T-helper 1 cell treated with Interleukin-12 subunit alpha and Interleukin-12 subunit beta and Interleukin-4 antibody, amounts not matched to agents 30 μg/mL and 1 μg/mL, for 36 hours (primary cell): Measurements from ENCODE around the gene NTNG1.
"Not testable (repeated sequence)": the region's sequence is repeated elsewhere in the genome, so short reads cannot be mapped to it uniquely, and the experiment has no call there.

ENCODE experiments used
- H3K27ac Mint-ChIP-seq: one replicate; pipeline ENCODE4 v1.8.0; 2021; ENCODE audit warnings: mild to moderate bottlenecking, mixed read lengths
- H3K27me3 Mint-ChIP-seq: one replicate; pipeline ENCODE4 v1.8.0; 2021; ENCODE audit warnings: low read depth, mixed read lengths
- H3K36me3 Mint-ChIP-seq: one replicate; pipeline ENCODE4 v1.8.0; 2021; ENCODE audit warnings: low read depth, mixed read lengths
- H3K4me1 Mint-ChIP-seq: one replicate; pipeline ENCODE4 v1.8.0; 2021; ENCODE audit warnings: low read depth, mixed read lengths
- H3K4me3 Mint-ChIP-seq: one replicate; pipeline ENCODE4 v1.8.0; 2021; ENCODE audit warnings: mild to moderate bottlenecking, moderate library complexity, mixed read lengths
- H3K9me3 Mint-ChIP-seq: one replicate; pipeline ENCODE4 v1.8.0; 2021; ENCODE audit warnings: mixed read lengths

NTNG1 gene

GRCh38 chr1:107162745-107163144 lies 21.9 kb downstream of the NTNG1 start:
- H3K4me3 Mint-ChIP-seq: no peak overlapping the region
- H3K27ac Mint-ChIP-seq: no peak overlapping the region
- no peaks in the 10 kb centered on the region for H3K36me3 Mint-ChIP-seq
- H3K27me3 Mint-ChIP-seq: no peaks in the 10 kb centered on the region
- no peaks in the 10 kb centered on the region for H3K4me1 Mint-ChIP-seq
- H3K9me3 Mint-ChIP-seq: no peaks in the 10 kb centered on the region

- not testable (repeated sequence) for H3K4me1 Mint-ChIP-seq, H3K27me3 Mint-ChIP-seq, H3K27ac Mint-ChIP-seq, H3K9me3 Mint-ChIP-seq, H3K4me3 Mint-ChIP-seq, H3K36me3 Mint-ChIP-seq
Observed at GRCh38 chr1:107164901-107165300, 24.1 kb downstream of the NTNG1 start.

- H3K36me3 Mint-ChIP-seq: no peaks in the 10 kb centered on the region
- no peak overlapping the region for H3K27ac Mint-ChIP-seq
Observed at GRCh38 chr1:107169615-107170014, 28.8 kb downstream of the NTNG1 start.

GRCh38 chr1:107171333-107171732 lies 30.5 kb downstream of the NTNG1 start:
- Mint-ChIP-seq H3K36me3 (no peaks in the 10 kb centered on the region), H3K4me3 (no peak overlapping the region), H3K27ac (no peak overlapping the region), H3K4me1 (no peaks in the 10 kb centered on the region), H3K9me3 (no peaks in the 10 kb centered on the region), H3K27me3 (no peaks in the 10 kb centered on the region)

More at GRCh38 chr1:107169615-107170014, 28.8 kb downstream of the NTNG1 start:
- Mint-ChIP-seq H3K27me3 (no peaks in the 10 kb centered on the region), H3K4me1 (no peaks in the 10 kb centered on the region), H3K9me3 (no peaks in the 10 kb centered on the region), H3K4me3 (no peak overlapping the region)

- H3K36me3 Mint-ChIP-seq: no peaks in the 10 kb centered on the region
- no peaks in the 10 kb centered on the region for H3K9me3 Mint-ChIP-seq
- H3K27ac Mint-ChIP-seq: no peak overlapping the region
- no peaks in the 10 kb centered on the region for H3K4me1 Mint-ChIP-seq
- no peak overlapping the region for H3K4me3 Mint-ChIP-seq
- no peaks in the 10 kb centered on the region for H3K27me3 Mint-ChIP-seq
Observed at GRCh38 chr1:107172450-107173170, 31.8 kb downstream of the NTNG1 start.

- H3K36me3 Mint-ChIP-seq: no peaks in the 10 kb centered on the region
- H3K27me3 Mint-ChIP-seq: no peaks in the 10 kb centered on the region
- H3K9me3 Mint-ChIP-seq: no peaks in the 10 kb centered on the region
- H3K4me1 Mint-ChIP-seq: no peaks in the 10 kb centered on the region
- no peak overlapping the region for H3K27ac Mint-ChIP-seq
- H3K4me3 Mint-ChIP-seq: no peak overlapping the region
Observed at GRCh38 chr1:107175102-107175909, 34.5 kb downstream of the NTNG1 start.

- H3K4me3 Mint-ChIP-seq: no peak overlapping the region
- H3K27ac Mint-ChIP-seq: no peak overlapping the region
- no peaks in the 10 kb centered on the region for H3K36me3 Mint-ChIP-seq
- no peaks in the 10 kb centered on the region for H3K4me1 Mint-ChIP-seq
- H3K9me3 Mint-ChIP-seq: no peaks in the 10 kb centered on the region
- H3K27me3 Mint-ChIP-seq: no peaks in the 10 kb centered on the region
Observed at GRCh38 chr1:107181253-107181969, 40.6 kb downstream of the NTNG1 start.

- H3K4me1 Mint-ChIP-seq: no peaks in the 10 kb centered on the region
- no peak overlapping the region for H3K4me3 Mint-ChIP-seq
- H3K27me3 Mint-ChIP-seq: no peaks in the 10 kb centered on the region
- no peaks in the 10 kb centered on the region for H3K36me3 Mint-ChIP-seq
- H3K9me3 Mint-ChIP-seq: no peaks in the 10 kb centered on the region
- H3K27ac Mint-ChIP-seq: no peak overlapping the region
Observed at GRCh38 chr1:107183011-107183410, 42.2 kb downstream of the NTNG1 start.

GRCh38 chr1:107184888-107185287 lies 44.0 kb downstream of the NTNG1 start:
- Mint-ChIP-seq H3K27me3 (no peaks in the 10 kb centered on the region), H3K27ac (no peak overlapping the region), H3K9me3 (no peaks in the 10 kb centered on the region), H3K36me3 (no peaks in the 10 kb centered on the region), H3K4me3 (no peak overlapping the region), H3K4me1 (no peaks in the 10 kb centered on the region)

- Mint-ChIP-seq H3K36me3 (no peaks in the 10 kb centered on the region), H3K27ac (no peak overlapping the region), H3K4me1 (no peaks in the 10 kb centered on the region), H3K9me3 (no peaks in the 10 kb centered on the region), H3K27me3 (no peaks in the 10 kb centered on the region), H3K4me3 (no peak overlapping the region)
Observed at GRCh38 chr1:107187399-107187798, 46.6 kb downstream of the NTNG1 start.

GRCh38 chr1:107188160-107188559 lies 47.3 kb downstream of the NTNG1 start:
- Mint-ChIP-seq H3K4me1 (no peaks in the 10 kb centered on the region), H3K9me3 (no peaks in the 10 kb centered on the region), H3K27ac (no peak overlapping the region), H3K27me3 (no peaks in the 10 kb centered on the region), H3K4me3 (no peak overlapping the region), H3K36me3 (no peaks in the 10 kb centered on the region)

- no peak overlapping the region for H3K27ac Mint-ChIP-seq
- no peaks in the 10 kb centered on the region for H3K36me3 Mint-ChIP-seq
- H3K4me3 Mint-ChIP-seq: no peak overlapping the region
- no peaks in the 10 kb centered on the region for H3K27me3 Mint-ChIP-seq
- H3K4me1 Mint-ChIP-seq: no peaks in the 10 kb centered on the region
- H3K9me3 Mint-ChIP-seq: no peaks in the 10 kb centered on the region
Observed at GRCh38 chr1:107194380-107194779, 53.5 kb downstream of the NTNG1 start.

GRCh38 chr1:107195476-107195875 lies 54.6 kb downstream of the NTNG1 start:
- Mint-ChIP-seq H3K4me3 (no peak overlapping the region), H3K9me3 (no peaks in the 10 kb centered on the region), H3K27ac (no peak overlapping the region), H3K4me1 (no peaks in the 10 kb centered on the region), H3K36me3 (no peaks in the 10 kb centered on the region), H3K27me3 (no peaks in the 10 kb centered on the region)

GRCh38 chr1:107196973-107197562 lies 56.2 kb downstream of the NTNG1 start:
- H3K9me3 Mint-ChIP-seq: no peaks in the 10 kb centered on the region
- H3K4me1 Mint-ChIP-seq: no peaks in the 10 kb centered on the region
- H3K27me3 Mint-ChIP-seq: no peaks in the 10 kb centered on the region
- no peak overlapping the region for H3K4me3 Mint-ChIP-seq
- no peak overlapping the region for H3K27ac Mint-ChIP-seq
- H3K36me3 Mint-ChIP-seq: no peaks in the 10 kb centered on the region
